H9 (cell line): ENCODE measurements around the gene FN1. TPM values are rescaled to one million over a fixed set of nuclear protein-coding genes. Genes with fewer than 3 reads are reported as not detected.

Source experiments
- DNase-seq: peaks from one replicate; pipeline ENCODE4 v3.0.0-alpha.2; 2017
- H2AFZ ChIP-seq: one replicate; pipeline ENCODE4 v1.6.1; 2013; ENCODE audit warnings: mild to moderate bottlenecking, low read length, control low read depth, moderate library complexity
- H2AK5ac ChIP-seq: 2 replicates; pipeline ENCODE4 v1.6.1; 2013; ENCODE audit warnings: low read length, control low read depth, mixed read lengths; ENCODE audit not compliant: insufficient read length
- H2BK120ac ChIP-seq: one replicate; pipeline ENCODE4 v1.6.1; 2013; ENCODE audit warnings: low read depth, mild to moderate bottlenecking, low read length, control low read depth, inconsistent platforms; ENCODE audit not compliant: poor library complexity, severe bottlenecking
- H2BK12ac ChIP-seq: 2 replicates; pipeline ENCODE4 v1.6.1; 2013; ENCODE audit warnings: low read length, control low read depth, mixed read lengths, low read depth; ENCODE audit not compliant: insufficient read length
- H2BK15ac ChIP-seq: 2 replicates; pipeline ENCODE4 v1.6.1; 2013; ENCODE audit warnings: low read depth, low read length, control low read depth
- H2BK20ac ChIP-seq: one replicate; pipeline ENCODE4 v1.6.1; 2013; ENCODE audit warnings: low read depth, mild to moderate bottlenecking, low read length, control low read depth, inconsistent platforms; ENCODE audit not compliant: poor library complexity, severe bottlenecking
- H2BK5ac ChIP-seq: 2 replicates; pipeline ENCODE4 v1.6.1; 2013; ENCODE audit warnings: low read length, control low read depth, mixed read lengths; ENCODE audit not compliant: insufficient read length
- H3K14ac ChIP-seq: 2 replicates; pipeline ENCODE4 v1.6.1; 2013; ENCODE audit warnings: low read length, control low read depth; ENCODE audit not compliant: insufficient read depth
- H3K18ac ChIP-seq: 2 replicates; pipeline ENCODE4 v1.6.1; 2013; ENCODE audit warnings: low read depth, mild to moderate bottlenecking, mixed read lengths, low read length, control low read depth; ENCODE audit not compliant: insufficient read length
- H3K23ac ChIP-seq: 2 replicates; pipeline ENCODE4 v1.6.1; 2013; ENCODE audit warnings: low read length, control low read depth, mixed read lengths, low read depth; ENCODE audit not compliant: insufficient read length
- H3K23me2 ChIP-seq: 2 replicates; pipeline ENCODE4 v1.6.1; 2013; ENCODE audit warnings: low read depth, mild to moderate bottlenecking, mixed read lengths, low read length, control low read depth; ENCODE audit not compliant: insufficient read length, poor library complexity, severe bottlenecking
- H3K27ac ChIP-seq: 2 replicates; pipeline ENCODE4 v1.5.1; 2013; ENCODE audit warnings: low read length, control low read depth, mixed read lengths, low read depth; ENCODE audit not compliant: insufficient read length
- H3K27me3 ChIP-seq: 2 replicates; pipeline ENCODE4 v1.6.1; 2013; ENCODE audit warnings: low read length, control low read depth, inconsistent platforms; ENCODE audit not compliant: insufficient read depth
- H3K4ac ChIP-seq: 2 replicates; pipeline ENCODE4 v1.6.1; 2013; ENCODE audit warnings: low read depth, mild to moderate bottlenecking, control low read depth, inconsistent platforms, low read length, moderate library complexity
- H3K4me1 ChIP-seq: 2 replicates; pipeline ENCODE4 v1.6.1; 2013; ENCODE audit warnings: low read length, control low read depth, inconsistent platforms; ENCODE audit not compliant: insufficient read depth
- H3K4me2 ChIP-seq: 2 replicates; pipeline ENCODE4 v1.6.1; 2013; ENCODE audit warnings: low read length, control low read depth, mixed read lengths; ENCODE audit not compliant: insufficient read length, insufficient read depth
- H3K56ac ChIP-seq: 2 replicates; pipeline ENCODE4 v1.6.1; 2013; ENCODE audit warnings: low read depth, mild to moderate bottlenecking, mixed read lengths, low read length, control low read depth; ENCODE audit not compliant: insufficient read length
- H3K79me1 ChIP-seq: 2 replicates; pipeline ENCODE4 v1.6.1; 2013; ENCODE audit warnings: low read depth, mild to moderate bottlenecking, moderate library complexity, low read length, control low read depth, inconsistent platforms; ENCODE audit not compliant: insufficient read depth, poor library complexity, severe bottlenecking
- H3K79me2 ChIP-seq: 2 replicates; pipeline ENCODE4 v1.6.1; 2013; ENCODE audit warnings: low read length, control low read depth, inconsistent platforms; ENCODE audit not compliant: insufficient read depth
- H3K9ac ChIP-seq: 2 replicates; pipeline ENCODE4 v1.6.1; 2013; ENCODE audit warnings: low read length, control low read depth, mixed read lengths; ENCODE audit not compliant: insufficient read length; ENCODE audit errors: extremely low read depth
- H3K9me3 ChIP-seq: one replicate; pipeline ENCODE4 v1.6.1; 2013; ENCODE audit warnings: low read depth, low read length, inconsistent platforms; ENCODE audit not compliant: control insufficient read depth
- H3T11ph ChIP-seq: one replicate; pipeline ENCODE4 v1.6.1; 2013; ENCODE audit warnings: mild to moderate bottlenecking, low read length, control low read depth, inconsistent platforms
- H4K20me1 ChIP-seq: one replicate; pipeline ENCODE4 v1.6.1; 2013; ENCODE audit not compliant: control insufficient read depth, insufficient read length, insufficient read depth
- H4K5ac ChIP-seq: 2 replicates; pipeline ENCODE4 v1.6.1; 2013; ENCODE audit warnings: low read depth, mild to moderate bottlenecking, mixed read lengths, low read length, control low read depth; ENCODE audit not compliant: insufficient read length
- H4K8ac ChIP-seq: replicated peaks from 2 replicates; pipeline ENCODE4 v1.6.1; 2013; ENCODE audit warnings: low read length, control low read depth, mixed read lengths, low read depth; ENCODE audit not compliant: insufficient read length
- H4K91ac ChIP-seq: 2 replicates; pipeline ENCODE4 v1.6.1; 2013; ENCODE audit warnings: low read depth, mild to moderate bottlenecking, moderate library complexity, mixed read lengths, low read length, control low read depth; ENCODE audit not compliant: insufficient read length
- H3K27ac Mint-ChIP-seq, 3 experiments: 2 replicates in 2 of 3; 3 replicates in 1 of 3; pipeline ENCODE4 v1.8.0; 2020 to 2021; ENCODE audit warnings: mixed read lengths in 3 of 3, mild to moderate bottlenecking in 1 of 3, moderate library complexity in 1 of 3
- H3K27me3 Mint-ChIP-seq: 2 replicates; pipeline ENCODE4 v1.8.0; 2021; ENCODE audit warnings: low read depth, mild to moderate bottlenecking, moderate library complexity, mixed read lengths
- H3K36me3 Mint-ChIP-seq, 3 experiments: 2 replicates in 2 of 3; 3 replicates in 1 of 3; pipeline ENCODE4 v1.8.0; 2020 to 2021; ENCODE audit warnings: low read depth in 3 of 3, mixed read lengths in 3 of 3; ENCODE audit not compliant: insufficient read depth in 1 of 3
- H3K4me1 Mint-ChIP-seq, 2 experiments: 2 replicates each; pipeline ENCODE4 v1.8.0; 2020; ENCODE audit warnings: mixed read lengths in 2 of 2
- H3K4me3 Mint-ChIP-seq, 2 experiments: 2 replicates in 1 of 2; 3 replicates in 1 of 2; pipeline ENCODE4 v1.8.0; 2020 to 2021; ENCODE audit warnings: mild to moderate bottlenecking in 2 of 2, mixed read lengths in 2 of 2, moderate library complexity in 1 of 2
- H3K9me3 Mint-ChIP-seq, 2 experiments: 2 replicates in 1 of 2; 3 replicates in 1 of 2; pipeline ENCODE4 v1.8.0; 2020; ENCODE audit warnings: mild to moderate bottlenecking in 2 of 2, mixed read lengths in 2 of 2, moderate library complexity in 1 of 2
- CTCF ChIP-seq: fragments of 200-600 bp; sonication (generic); conservative IDR thresholded peaks from 3 replicates; pipeline ENCODE4 v1.8.0; 2021; ENCODE audit warnings: antibody characterized with exemption, mild to moderate bottlenecking
- WGBS: extraction: QIAGEN DNeasy Blood & Tissue Kit; methylation state at CpG from one replicate; pipeline ENCODE4 v1.1.7; 2013; ENCODE audit warnings: missing lambda C conversion rate, low lambda C conversion rate, mixed read lengths; ENCODE audit not compliant: insufficient read length; ENCODE audit errors: extremely low coverage; 5-methylcytosine and 5-hydroxymethylcytosine counted together
- total RNA-seq: library from RNA; stranded (reverse); gene quantifications from 2 replicates; pipeline ENCODE4 v1.2.1, GENCODE V29; 2021

The FN1 gene
- total RNA-seq, 1 experiment from 2014 or later: 56.0 TPM

- Histone ChIP-seq H3K18ac (no peak overlapping the region), H3K23ac (no peak overlapping the region), H3K79me1 (no peaks in the 10 kb centered on the region), H2BK12ac (no peak overlapping the region), H4K91ac (no peak overlapping the region), H3K14ac (no peak overlapping the region), H3K23me2 (peaks cover 12% of the 10 kb centered on the region), H3K9ac (no peak overlapping the region), H3K79me2 (peaks cover 9% of the 10 kb centered on the region; the same call in 1 of the 2 replicates), H2BK15ac (no peak overlapping the region), H2AK5ac (no peak overlapping the region), H2BK20ac (no peak overlapping the region), H3K27me3 (no peaks in the 10 kb centered on the region), H4K8ac (no peak overlapping the region), H2BK120ac (no peak overlapping the region), H2BK5ac (no peak overlapping the region), H3T11ph (no peak overlapping the region), H3K27ac (no peak overlapping the region), H3K4me2 (no peak overlapping the region), H4K20me1 (no peaks in the 10 kb centered on the region), H2AFZ (no peak overlapping the region), H3K9me3 (no peaks in the 10 kb centered on the region), H4K5ac (no peak overlapping the region), H3K4me1 (no peaks in the 10 kb centered on the region), H3K56ac (no peak overlapping the region), H3K4ac (no peak overlapping the region)
- Mint-ChIP-seq H3K27ac (no peak overlapping the region), H3K9me3 (no peaks in the 10 kb centered on the region), H3K36me3 (peaks cover 49 to 87% (median 74%) of the 10 kb centered on the region in 3 experiments), H3K4me3 (no peak overlapping the region), H3K27me3 (no peaks in the 10 kb centered on the region), H3K4me1 (peaks cover 16 to 27% of the 10 kb centered on the region in 2 experiments)
- no peak for TF ChIP-seq CTCF
- DNase-seq: no peak
- no CpG with 5 or more reads among the region's 2 CpGs for WGBS
These were observed 119.5 kb downstream of the FN1 start for GRCh38 chr2:215316336-215316735.
